HL-60 (cell line): Measurements from ENCODE around the gene SMAD6.

Source experiments
- DNase-seq, 2 experiments: peaks; one replicate each; pipeline ENCODE4 v3.0.0-alpha.2; 2010 to 2020; ENCODE audit warnings: low read depth in 1 of 2, low spot score in 1 of 2
- H3K27ac ChIP-seq: fragments of 250-450 bp; sonication (Bioruptor Pico); replicated peaks from 2 replicates; pipeline ENCODE4 v1.5.1; 2020; ENCODE audit warnings: mild to moderate bottlenecking, moderate library complexity
- H3K27me3 ChIP-seq: fragments of 250-450 bp; sonication (Bioruptor Pico); 2 replicates; pipeline ENCODE4 v1.5.1; 2021; ENCODE audit warnings: mild to moderate bottlenecking, moderate library complexity; ENCODE audit not compliant: insufficient read depth, poor library complexity, severe bottlenecking
- H3K4me3 ChIP-seq: replicated peaks from 2 replicates; pipeline ENCODE4 v1.5.1; 2011; ENCODE audit warnings: mild to moderate bottlenecking, control low read depth, low read length; ENCODE audit not compliant: insufficient read depth
- GABPA ChIP-seq: IDR thresholded peaks from 2 replicates; pipeline ENCODE4 v1.6.1; 2012; ENCODE audit warnings: low read depth
- POLR2AphosphoS5 ChIP-seq: IDR thresholded peaks from 2 replicates; pipeline ENCODE4 v1.6.1; 2012; ENCODE audit warnings: low read depth
- REST ChIP-seq: IDR thresholded peaks from 2 replicates; pipeline ENCODE4 v1.6.1; 2012; ENCODE audit warnings: low read depth; ENCODE audit not compliant: insufficient replicate concordance
- SPI1 ChIP-seq: IDR thresholded peaks from 2 replicates; pipeline ENCODE4 v1.6.1; 2012; ENCODE audit warnings: low read depth, mild to moderate bottlenecking, borderline replicate concordance
- TF ChIP-seq, protein P1 (sequence below): IDR thresholded peaks from one replicate; pipeline ENCODE4 v1.5.1; 2011; ENCODE audit warnings: low read length, control low read depth, inconsistent platforms; ENCODE audit not compliant: insufficient read depth

Gene SMAD6

DNA sequence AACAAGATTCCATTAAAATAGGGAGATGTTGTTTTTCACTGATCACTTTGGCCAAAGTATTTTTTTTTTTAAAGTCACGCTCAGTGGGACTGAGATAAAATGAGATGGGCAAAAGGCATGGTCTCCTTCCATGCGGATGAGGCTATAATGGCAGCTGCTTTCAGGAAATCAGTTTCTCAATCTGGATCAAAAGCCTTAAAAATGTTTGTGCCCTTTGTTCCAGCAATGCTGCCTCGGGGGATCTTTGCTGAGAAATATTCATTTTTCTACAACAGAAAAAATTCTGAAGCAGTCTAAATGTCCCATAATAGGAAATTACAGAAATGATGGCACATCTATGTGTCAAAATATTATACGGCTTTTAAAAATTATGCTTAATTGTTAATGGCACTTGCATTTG lies 97.2 kb downstream of the SMAD6 start:
- Histone ChIP-seq H3K4me3 (no peak overlapping the region), H3K27ac (no peak overlapping the region), H3K27me3 (no peaks in the 10 kb centered on the region)
- no peak for DNase-seq
- TF ChIP-seq SPI1 (no peak), POLR2AphosphoS5 (no peak), REST (no peak), GABPA (no peak)
- TF ChIP-seq, protein P1, sequence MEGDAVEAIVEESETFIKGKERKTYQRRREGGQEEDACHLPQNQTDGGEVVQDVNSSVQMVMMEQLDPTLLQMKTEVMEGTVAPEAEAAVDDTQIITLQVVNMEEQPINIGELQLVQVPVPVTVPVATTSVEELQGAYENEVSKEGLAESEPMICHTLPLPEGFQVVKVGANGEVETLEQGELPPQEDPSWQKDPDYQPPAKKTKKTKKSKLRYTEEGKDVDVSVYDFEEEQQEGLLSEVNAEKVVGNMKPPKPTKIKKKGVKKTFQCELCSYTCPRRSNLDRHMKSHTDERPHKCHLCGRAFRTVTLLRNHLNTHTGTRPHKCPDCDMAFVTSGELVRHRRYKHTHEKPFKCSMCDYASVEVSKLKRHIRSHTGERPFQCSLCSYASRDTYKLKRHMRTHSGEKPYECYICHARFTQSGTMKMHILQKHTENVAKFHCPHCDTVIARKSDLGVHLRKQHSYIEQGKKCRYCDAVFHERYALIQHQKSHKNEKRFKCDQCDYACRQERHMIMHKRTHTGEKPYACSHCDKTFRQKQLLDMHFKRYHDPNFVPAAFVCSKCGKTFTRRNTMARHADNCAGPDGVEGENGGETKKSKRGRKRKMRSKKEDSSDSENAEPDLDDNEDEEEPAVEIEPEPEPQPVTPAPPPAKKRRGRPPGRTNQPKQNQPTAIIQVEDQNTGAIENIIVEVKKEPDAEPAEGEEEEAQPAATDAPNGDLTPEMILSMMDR = no peak

GRCh38 chr15:66800584-66801235 lies 98.7 kb downstream of the SMAD6 start:
- DNase-seq = no peak
- H3K4me3 ChIP-seq = no peak overlapping the region
- no peaks in the 10 kb centered on the region for H3K27me3 ChIP-seq
- no peak for TF ChIP-seq SPI1
- H3K27ac ChIP-seq = no peak overlapping the region

DNA sequence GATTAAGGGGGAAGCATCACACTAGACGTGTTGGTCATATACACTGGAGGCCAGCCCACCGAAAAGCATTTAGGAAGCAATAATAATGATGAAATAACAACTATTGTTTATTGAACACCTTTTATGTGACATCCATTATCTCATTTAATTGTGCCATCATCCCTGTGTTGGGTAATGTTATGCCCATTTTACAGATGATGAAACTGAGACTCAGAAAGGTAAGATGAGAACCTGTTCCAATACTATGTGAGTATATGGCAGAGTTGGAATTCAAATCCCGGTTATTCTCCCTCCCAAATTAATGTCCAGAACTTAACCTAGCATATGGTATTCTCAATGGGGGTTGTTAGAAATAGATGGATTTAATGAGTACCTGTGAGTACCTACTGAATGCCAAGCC lies 99.2 kb downstream of the SMAD6 start:
- Histone ChIP-seq H3K27me3 (no peaks in the 10 kb centered on the region), H3K4me3 (no peak overlapping the region), H3K27ac (no peak overlapping the region)
- DNase-seq = no peak
- TF ChIP-seq, protein P1 = no peak
- TF ChIP-seq SPI1 = no peak
- no peak for TF ChIP-seq GABPA
- no peak for TF ChIP-seq REST
- TF ChIP-seq POLR2AphosphoS5 = no peak

DNA sequence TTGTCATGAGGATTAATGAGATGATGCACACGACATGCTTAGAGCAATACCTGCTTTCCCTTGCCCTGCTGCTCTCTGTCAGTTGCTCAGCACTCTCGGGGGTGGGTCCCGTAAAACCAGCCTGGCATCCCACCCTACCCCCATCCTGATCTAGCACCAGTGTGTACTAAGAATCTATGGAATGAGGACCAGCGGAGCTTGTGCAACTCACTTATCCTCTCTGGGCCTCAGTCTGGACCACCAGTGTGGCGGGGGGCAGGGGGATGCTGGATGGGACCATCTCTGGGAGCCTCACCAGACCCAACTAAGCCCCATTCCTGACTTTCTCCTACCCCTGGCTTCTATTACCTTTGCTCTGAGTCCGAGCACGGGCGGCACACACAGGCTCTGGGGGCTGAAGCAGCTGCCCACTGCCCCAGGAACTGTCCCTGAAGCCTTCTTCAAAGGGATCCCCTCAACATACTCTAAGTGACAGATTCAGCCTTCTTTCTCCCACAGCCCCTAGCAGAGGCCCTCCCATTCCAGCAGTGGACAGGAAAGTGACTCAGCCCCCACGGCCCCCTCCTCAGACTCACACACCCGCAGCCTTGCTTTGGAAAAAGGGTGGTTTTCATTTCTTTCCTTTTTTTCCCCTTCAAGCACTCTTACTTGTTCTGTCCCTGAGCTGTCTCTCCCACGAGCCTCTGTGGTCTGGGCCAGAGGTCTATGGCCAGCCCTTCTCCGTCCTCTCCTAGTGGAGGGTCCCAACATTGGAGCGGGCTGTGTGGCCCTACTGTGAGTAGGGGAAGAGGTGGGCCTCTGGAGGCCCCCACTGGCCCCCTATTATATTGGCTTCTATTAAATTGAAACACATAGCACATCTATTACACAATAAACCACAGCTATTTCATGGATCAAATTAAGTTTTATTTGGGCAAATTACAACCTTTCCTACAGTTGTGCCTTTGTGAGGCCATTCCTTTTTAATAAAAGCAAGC lies 100.3 kb downstream of the SMAD6 start:
- no peak overlapping the region for H3K27ac ChIP-seq

More for the DNA sequence above, 100.3 kb downstream of the SMAD6 start:
- TF ChIP-seq POLR2AphosphoS5 = no peak
- Histone ChIP-seq H3K27me3 (no peaks in the 10 kb centered on the region), H3K4me3 (no peak overlapping the region)
- no peak for DNase-seq
